ENCODE measurements around the gene TMEM30B. TPM values are rescaled to one million over a fixed set of nuclear protein-coding genes. Genes with fewer than 3 reads are reported as not detected.

Gene TMEM30B
- total and polyA plus RNA-seq, 10 of the 15 experiments (the other 5 are each of a cell fraction or from before 2014, with no cell fraction given): 0.10 TPM; not detected in 9

GRCh38 chr14:61321385-61322010 lies 40.4 kb upstream of the TMEM30B start, which contains the start of gene PRKCH (continued):
- TF ChIP-seq, protein P1, sequence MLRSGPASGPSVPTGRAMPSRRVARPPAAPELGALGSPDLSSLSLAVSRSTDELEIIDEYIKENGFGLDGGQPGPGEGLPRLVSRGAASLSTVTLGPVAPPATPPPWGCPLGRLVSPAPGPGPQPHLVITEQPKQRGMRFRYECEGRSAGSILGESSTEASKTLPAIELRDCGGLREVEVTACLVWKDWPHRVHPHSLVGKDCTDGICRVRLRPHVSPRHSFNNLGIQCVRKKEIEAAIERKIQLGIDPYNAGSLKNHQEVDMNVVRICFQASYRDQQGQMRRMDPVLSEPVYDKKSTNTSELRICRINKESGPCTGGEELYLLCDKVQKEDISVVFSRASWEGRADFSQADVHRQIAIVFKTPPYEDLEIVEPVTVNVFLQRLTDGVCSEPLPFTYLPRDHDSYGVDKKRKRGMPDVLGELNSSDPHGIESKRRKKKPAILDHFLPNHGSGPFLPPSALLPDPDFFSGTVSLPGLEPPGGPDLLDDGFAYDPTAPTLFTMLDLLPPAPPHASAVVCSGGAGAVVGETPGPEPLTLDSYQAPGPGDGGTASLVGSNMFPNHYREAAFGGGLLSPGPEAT (IDR thresholded peaks at IDR 0.05; ENCODE audit: low read depth): 0 out of 2 replicates have a peak, but pooled peaks have one; percentile 35
- TF ChIP-seq ZBTB40 (IDR thresholded peaks at IDR 0.05; ENCODE audit: borderline replicate concordance): no peak
- TF ChIP-seq KDM1A (IDR thresholded peaks at IDR 0.05; ENCODE audit: borderline replicate concordance): no peak
- no peak for TF ChIP-seq TARDBP (IDR thresholded peaks at IDR 0.05; ENCODE audit: borderline replicate concordance)
- TF ChIP-seq, protein P2, sequence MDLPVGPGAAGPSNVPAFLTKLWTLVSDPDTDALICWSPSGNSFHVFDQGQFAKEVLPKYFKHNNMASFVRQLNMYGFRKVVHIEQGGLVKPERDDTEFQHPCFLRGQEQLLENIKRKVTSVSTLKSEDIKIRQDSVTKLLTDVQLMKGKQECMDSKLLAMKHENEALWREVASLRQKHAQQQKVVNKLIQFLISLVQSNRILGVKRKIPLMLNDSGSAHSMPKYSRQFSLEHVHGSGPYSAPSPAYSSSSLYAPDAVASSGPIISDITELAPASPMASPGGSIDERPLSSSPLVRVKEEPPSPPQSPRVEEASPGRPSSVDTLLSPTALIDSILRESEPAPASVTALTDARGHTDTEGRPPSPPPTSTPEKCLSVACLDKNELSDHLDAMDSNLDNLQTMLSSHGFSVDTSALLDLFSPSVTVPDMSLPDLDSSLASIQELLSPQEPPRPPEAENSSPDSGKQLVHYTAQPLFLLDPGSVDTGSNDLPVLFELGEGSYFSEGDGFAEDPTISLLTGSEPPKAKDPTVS (IDR thresholded peaks at IDR 0.05; ENCODE audit: low read depth, low read length): no peak
- no peak for TF ChIP-seq BRCA1 (IDR thresholded peaks at IDR 0.05; ENCODE audit: low read depth, low read length)
- TF ChIP-seq SMARCA5 (IDR thresholded peaks at IDR 0.05): peak; percentile 79; the same call in 1 of the 2 replicates
- no peak for TF ChIP-seq ZNF622 (IDR thresholded peaks at IDR 0.05)
- TF ChIP-seq SUPT20H (IDR thresholded peaks at IDR 0.05; ENCODE audit: borderline replicate concordance, control insufficient read depth, low read depth, low read length): no peak
- TF ChIP-seq HDGF (IDR thresholded peaks at IDR 0.05): no peak
- peak; percentile 70 for TF ChIP-seq ZNF687 (IDR thresholded peaks at IDR 0.05)
- TF ChIP-seq ZNF274 (IDR thresholded peaks at IDR 0.05; ENCODE audit: insufficient read depth, insufficient read length): no peak
- TF ChIP-seq JUND (IDR thresholded peaks at IDR 0.05; ENCODE audit: low read depth, low read length): no peak
- TF ChIP-seq ATF7 (IDR thresholded peaks at IDR 0.05; ENCODE audit: low read depth): no peak
- 0 out of 3 replicates have a peak, but pooled peaks have one; percentile 22 for TF ChIP-seq POU2F2 (IDR thresholded peaks at IDR 0.05; ENCODE audit: borderline replicate concordance, low read depth, low read length)
- TF ChIP-seq MTA2 (IDR thresholded peaks at IDR 0.05; ENCODE audit: low read depth): no peak
- no peak for TF ChIP-seq NFIC (IDR thresholded peaks at IDR 0.05; ENCODE audit: low read depth, low read length)
- TF ChIP-seq CEBPB (IDR thresholded peaks at IDR 0.05; ENCODE audit: borderline replicate concordance in 1 of 2, low read depth in 2 of 2, low read length in 2 of 2): no peak
- no peak for TF ChIP-seq GABPA (IDR thresholded peaks at IDR 0.05; ENCODE audit: low read depth)
- TF ChIP-seq STAT3 (IDR thresholded peaks at IDR 0.05; ENCODE audit: low read depth, low read length): no peak
